Peyer's patch (tissue), 4 donors: Measurements from ENCODE around the gene BCL2L11.

Experiments
- POLR2A ChIP-seq, 2 donors: fragments of 450-650 bp; IDR thresholded peaks; one replicate each; pipeline ENCODE4 v1.5.1; 2017; ENCODE audit warnings: antibody characterized with exemption in 2 of 2, mild to moderate bottlenecking in 2 of 2, moderate library complexity in 2 of 2
- TF ChIP-seq, protein P1 (sequence below), 6 experiments: fragments of 450-650 bp in 4 of 6; fragments of 200-600 bp in 2 of 6; sonication (generic) in 1 of 6; IDR thresholded peaks; one replicate each; pipeline ENCODE4 v1.5.1; 2017 to 2019; ENCODE audit warnings: antibody characterized with exemption in 6 of 6, mild to moderate bottlenecking in 3 of 6, moderate library complexity in 1 of 6

DNA sequence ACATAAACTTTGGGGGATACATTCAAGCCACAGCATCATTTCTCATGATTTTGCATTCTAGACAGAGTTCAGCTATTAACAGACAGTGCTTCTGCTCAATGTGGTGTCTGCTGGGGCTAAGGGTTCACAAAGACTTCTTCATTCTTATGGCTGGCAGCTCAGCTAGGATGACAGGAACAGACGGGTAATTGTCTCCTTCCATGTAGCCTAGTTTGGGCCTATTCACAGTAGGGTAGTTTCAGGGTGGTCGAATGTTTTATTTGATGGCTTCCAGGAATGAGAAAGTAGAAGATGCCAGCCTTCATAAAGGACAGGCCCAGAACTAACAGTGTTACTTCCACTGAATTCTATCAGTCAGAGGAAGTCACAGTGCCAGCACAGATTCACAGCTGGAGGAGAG lies 26.0 kb upstream of the BCL2L11 start:
- TF ChIP-seq, protein P1, sequence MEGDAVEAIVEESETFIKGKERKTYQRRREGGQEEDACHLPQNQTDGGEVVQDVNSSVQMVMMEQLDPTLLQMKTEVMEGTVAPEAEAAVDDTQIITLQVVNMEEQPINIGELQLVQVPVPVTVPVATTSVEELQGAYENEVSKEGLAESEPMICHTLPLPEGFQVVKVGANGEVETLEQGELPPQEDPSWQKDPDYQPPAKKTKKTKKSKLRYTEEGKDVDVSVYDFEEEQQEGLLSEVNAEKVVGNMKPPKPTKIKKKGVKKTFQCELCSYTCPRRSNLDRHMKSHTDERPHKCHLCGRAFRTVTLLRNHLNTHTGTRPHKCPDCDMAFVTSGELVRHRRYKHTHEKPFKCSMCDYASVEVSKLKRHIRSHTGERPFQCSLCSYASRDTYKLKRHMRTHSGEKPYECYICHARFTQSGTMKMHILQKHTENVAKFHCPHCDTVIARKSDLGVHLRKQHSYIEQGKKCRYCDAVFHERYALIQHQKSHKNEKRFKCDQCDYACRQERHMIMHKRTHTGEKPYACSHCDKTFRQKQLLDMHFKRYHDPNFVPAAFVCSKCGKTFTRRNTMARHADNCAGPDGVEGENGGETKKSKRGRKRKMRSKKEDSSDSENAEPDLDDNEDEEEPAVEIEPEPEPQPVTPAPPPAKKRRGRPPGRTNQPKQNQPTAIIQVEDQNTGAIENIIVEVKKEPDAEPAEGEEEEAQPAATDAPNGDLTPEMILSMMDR (IDR thresholded peaks at IDR 0.05) = no peak
- no peak for TF ChIP-seq POLR2A (IDR thresholded peaks at IDR 0.05)
